Gastrocnemius medialis (tissue), 4 donors: ENCODE measurements around the gene KRT1.

Experiments used
- CTCF ChIP-seq, 5 experiments: fragments of 450-650 bp in 3 of 5; fragments of 200-600 bp in 2 of 5; sonication (generic) in 2 of 5; IDR thresholded peaks in 4 of 5; conservative IDR thresholded peaks in 1 of 5; 1 replicate in 4 of 5; 2 replicates in 1 of 5; pipeline ENCODE4 v1.5.1; 2016 to 2019; ENCODE audit warnings: antibody characterized with exemption in 5 of 5, mild to moderate bottlenecking in 3 of 5, moderate library complexity in 3 of 5
- POLR2A ChIP-seq, 2 donors: fragments of 450-650 bp; IDR thresholded peaks; one replicate each; pipeline ENCODE4 v1.6.1; 2017; ENCODE audit warnings: antibody characterized with exemption in 2 of 2, mild to moderate bottlenecking in 2 of 2, moderate library complexity in 2 of 2

GRCh38 chr12:52695039-52695438 is 14.8 kb upstream of the KRT1 start:
- TF ChIP-seq CTCF (IDR thresholded peaks at IDR 0.05 in 4 of 5, conservative IDR thresholded peaks at IDR 0.05 in 1 of 5) (no peak), POLR2A (IDR thresholded peaks at IDR 0.05) (no peak)
